Measurements from ENCODE around the gene LRRN2. TPM values are rescaled to one million over a fixed set of nuclear protein-coding genes. Genes with fewer than 3 reads are reported as not detected.

Gene LRRN2
- total RNA-seq, 1 donor from 2014 or later, result 0.05 TPM

Other genes with a start within 250 kb of the LRRN2 start
- gene PIK3C2B, start 190.9 kb downstream of the LRRN2 start, total RNA-seq, result 22.7 and 23.6 TPM in 2 replicates
- gene MDM4, start 169.3 kb downstream of the LRRN2 start, total RNA-seq, result 81.5 and 85.5 TPM in 2 replicates
- gene NFASC, start 185.1 kb upstream of the LRRN2 start, total RNA-seq, result 0.17 and 0.21 TPM in 2 replicates